ENCODE data around the gene FTH1.

FTH1 gene

DNA sequence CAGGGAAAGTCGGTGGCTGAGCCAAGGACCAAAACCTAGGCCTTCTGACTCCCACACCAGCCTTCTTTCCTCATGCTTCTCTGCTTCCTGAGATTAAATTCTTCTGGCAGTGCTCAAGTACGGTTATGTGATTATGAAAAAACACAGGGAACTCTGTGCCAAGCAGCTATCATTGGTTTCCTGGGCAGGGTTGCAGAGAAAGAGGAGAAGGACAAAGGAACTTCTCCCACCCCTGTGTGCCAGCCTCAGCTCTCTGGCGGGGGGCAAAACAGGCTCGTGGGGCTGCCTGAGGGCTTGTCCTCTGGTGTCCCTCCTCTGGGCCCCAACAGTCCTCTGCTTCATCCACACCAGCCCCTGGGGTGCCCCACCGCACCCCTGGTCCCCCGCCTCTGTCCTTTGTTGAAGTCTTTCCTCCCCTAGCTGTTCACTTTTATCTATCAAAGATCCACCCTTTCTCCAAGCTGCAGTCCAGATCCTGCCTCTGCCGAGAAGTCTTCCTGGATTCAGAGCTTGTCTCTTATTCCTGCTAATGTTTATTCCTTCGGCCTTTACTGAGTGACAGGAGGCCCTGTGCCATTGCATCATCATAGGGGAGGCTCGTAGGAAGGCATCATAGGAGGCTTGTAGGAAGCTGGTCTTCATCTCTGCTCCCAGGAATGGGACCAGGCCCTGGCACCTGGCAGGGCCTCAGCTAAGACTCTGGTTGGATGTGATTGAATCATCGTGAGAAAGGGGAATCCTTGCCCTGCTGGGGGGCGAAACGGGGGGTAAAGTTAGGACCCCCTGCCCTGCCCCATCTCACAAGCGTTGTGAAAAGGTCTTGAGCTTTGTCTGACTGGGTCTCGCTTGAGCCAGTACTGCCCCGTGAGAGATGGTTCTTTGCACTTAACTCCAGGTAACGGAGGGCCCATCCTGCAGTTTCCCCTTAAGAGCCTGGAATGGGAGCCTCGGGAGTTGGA lies 11.5 kb upstream of the FTH1 start:
- no peak for DNase-seq

DNA sequence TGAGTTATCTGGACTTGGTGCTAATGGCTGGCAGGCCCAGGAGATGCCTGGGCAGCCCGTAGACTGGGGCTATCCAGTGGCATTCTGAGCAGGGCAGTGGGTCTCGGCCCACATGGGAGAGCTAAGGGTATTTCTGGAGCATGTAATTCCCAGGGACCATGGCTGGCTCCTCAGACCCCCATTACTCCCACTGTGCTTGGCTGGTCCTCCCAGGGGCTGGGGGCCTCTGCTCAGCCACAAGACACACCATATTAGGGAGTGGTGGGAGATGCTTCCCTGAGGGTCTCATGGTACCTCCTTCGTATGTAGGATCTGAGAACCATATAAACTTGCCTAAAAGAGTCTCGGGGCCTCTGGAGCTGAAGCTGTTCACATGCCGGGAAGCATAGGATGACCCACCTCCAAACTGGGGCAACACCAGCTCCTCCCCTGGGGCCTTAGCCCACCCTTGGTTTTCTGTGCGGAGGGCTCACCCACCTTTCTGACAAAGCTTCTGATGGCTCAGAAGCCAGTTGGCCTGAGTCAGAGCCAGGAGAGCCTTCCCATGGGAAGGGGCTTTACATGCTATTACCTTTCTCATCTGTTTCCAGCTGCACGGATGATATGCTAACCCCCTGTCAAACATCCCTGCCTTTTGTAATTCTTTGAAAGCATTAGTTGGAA lies 9.5 kb upstream of the FTH1 start:
- DNase-seq: no peak

GRCh38 chr11:61976420-61976800 lies 9.0 kb upstream of the FTH1 start:
- no peak for DNase-seq

DNA sequence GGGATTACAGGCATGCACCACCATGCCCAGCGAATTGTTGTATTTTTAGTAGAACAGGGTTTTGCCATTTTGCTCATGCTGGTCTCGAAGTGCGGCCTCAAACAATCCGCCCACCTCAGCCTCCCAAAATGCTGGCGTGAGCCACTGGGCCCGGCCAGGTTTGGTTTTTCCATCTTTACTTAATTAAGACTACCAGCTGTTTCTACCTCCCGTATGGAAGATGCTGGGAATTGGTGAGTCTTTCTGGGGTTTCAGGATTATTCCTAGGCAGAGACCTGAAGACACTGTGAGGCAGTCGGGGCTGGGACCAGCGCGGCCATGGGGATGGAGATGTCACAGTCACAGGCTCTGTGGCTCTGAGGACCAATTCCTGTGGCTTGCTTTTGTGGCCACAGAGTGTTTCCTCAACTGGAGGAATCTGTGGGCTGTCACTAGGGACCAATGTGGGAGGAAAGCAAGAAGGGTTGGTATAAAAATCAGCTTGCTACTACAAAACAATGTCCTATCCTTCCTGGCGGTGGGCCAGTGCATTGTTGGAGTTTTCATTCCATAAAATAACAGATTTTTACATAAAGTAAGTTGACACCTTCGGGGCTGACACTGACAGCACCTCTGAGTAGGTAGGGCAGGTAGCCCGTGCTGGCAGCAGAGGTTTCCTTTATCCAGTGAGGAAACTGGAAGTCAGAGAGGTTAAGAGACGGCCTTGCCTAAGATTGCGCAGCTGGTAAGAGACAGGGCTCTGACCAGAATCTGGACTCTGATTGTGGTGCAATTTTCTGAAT lies 8.4 kb upstream of the FTH1 start:
- no peak for DNase-seq

DNA sequence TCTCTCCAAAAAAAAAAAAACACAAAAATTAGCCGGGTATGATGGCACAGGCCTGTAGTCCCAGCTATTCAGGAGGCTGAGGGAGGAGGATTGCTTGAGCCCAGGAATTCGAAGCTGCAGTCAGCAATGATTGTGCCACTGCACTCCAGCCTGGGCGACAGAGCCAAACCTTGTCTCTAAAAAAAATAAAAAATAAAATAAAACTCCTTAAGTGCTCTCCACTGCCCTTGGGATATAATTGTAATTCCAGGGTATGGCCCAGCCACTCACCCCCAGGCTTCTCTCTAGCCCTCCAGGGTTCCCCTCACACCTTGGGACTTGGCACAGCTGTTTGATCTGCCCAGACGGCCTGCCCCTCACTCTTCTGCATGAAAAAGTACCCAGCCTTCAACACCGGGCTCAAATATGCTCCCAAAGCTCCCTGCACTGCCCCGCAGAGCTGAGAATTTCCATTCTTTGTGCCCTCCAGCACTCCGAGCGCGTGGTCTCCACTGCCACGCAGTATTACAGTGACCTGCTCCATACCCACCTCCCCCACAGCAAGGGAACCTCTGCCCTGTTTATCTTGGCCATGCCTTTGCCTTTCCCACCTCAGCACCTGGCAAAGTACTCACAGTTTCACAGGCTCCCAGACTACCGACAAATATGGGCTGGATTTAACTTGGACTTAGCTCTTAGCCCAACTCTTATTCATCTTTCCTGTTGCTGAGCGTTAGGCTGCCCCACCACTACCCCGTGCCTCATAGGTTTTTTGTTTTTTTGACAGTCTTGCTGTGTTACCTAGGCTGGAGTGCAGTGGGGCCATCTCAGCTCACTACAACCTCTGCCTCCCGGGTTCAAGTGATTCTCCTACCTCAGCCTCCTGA lies 7.6 kb upstream of the FTH1 start:
- DNase-seq: no peak

GRCh38 chr11:61973476-61974162 lies 6.2 kb upstream of the FTH1 start:
- no peak for DNase-seq

GRCh38 chr11:61972672-61973475 lies 5.4 kb upstream of the FTH1 start:
- no peak for DNase-seq

DNA sequence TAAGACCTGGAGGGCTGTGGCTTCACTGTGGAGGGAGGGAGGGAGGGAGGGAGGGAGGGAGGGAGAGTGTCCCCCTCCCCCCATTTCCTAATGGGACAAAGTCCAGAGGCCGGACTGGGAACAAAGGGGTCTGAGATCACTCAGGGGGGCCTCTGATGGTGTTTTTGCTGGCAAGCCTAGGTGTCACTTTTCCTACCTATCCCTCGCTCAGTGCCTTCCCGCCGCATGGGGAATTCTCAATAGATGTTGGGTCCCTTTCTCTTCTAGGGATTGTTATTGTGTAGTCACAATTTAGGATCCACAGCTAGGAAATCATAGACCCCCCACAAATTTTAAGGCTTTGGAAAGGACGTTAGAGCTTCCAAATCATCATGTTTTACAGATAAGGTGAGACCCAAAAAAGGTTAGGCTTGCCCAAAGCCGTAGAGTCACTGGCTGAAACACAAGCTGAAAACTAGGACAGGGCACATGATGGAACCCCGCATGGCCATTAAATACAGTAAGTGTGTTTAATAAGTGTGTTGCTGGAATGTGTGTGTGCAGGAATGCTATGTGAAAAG lies 4.8 kb upstream of the FTH1 start:
- no peak for DNase-seq

GRCh38 chr11:61971248-61972111 lies 4.0 kb upstream of the FTH1 start:
- peak; percentile 99 for DNase-seq

- DNase-seq: peak; percentile 77
These were observed 2.6 kb upstream of the FTH1 start for GRCh38 chr11:61969838-61970662.

DNA sequence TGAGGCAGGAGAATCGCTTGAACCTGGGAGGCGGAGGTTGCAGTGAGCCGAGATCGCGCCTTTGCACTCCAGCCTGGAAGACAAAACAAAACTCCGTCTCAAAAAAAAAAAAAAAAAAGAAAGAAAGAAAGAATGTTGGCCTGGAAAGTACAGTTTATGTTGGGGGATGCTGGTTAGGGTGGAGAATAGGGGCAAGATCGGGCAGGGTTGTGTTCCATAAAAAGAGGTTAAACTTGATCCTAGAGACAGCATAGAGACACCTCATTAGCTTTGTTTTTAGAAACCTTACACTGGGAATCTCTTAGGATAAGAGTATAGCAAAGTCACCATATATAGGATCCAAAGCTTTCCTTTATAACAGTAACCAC lies 1.9 kb upstream of the FTH1 start:
- no peak for DNase-seq

GRCh38 chr11:61968758-61969390 lies 1.4 kb upstream of the FTH1 start:
- no peak for DNase-seq

- peak; percentile 74 for DNase-seq
These were observed 707 bp upstream of the FTH1 start for GRCh38 chr11:61967924-61968757.

GRCh38 chr11:61966734-61967115 lies 709 bp downstream of the FTH1 start:
- peak; percentile 92 for DNase-seq

DNA sequence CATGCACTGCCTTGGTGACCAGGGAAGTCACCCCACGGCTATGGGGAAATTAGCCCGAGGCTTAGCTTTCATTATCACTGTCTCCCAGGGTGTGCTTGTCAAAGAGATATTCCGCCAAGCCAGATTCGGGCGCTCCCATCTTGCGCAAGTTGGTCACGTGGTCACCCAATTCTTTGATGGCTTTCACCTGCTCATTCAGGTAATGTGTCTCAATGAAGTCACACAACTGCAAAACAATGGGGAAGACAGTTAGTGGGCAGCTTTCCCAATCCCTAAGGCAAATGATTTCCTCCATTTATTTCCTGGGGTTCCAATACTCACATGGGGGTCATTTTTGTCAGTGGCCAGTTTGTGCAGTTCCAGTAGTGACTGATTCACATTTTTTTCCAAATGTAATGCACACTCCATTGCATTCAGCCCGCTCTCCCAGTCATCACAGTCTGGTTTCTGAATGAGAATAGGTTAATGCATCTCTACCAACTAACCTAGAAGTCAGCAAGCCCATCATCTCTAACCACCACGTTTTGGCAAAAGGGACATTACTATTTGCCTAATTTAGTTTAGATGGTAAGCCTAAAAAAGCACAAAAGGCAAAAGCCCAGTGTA lies 2.7 kb downstream of the FTH1 start:
- peak; percentile 60 for DNase-seq

DNA sequence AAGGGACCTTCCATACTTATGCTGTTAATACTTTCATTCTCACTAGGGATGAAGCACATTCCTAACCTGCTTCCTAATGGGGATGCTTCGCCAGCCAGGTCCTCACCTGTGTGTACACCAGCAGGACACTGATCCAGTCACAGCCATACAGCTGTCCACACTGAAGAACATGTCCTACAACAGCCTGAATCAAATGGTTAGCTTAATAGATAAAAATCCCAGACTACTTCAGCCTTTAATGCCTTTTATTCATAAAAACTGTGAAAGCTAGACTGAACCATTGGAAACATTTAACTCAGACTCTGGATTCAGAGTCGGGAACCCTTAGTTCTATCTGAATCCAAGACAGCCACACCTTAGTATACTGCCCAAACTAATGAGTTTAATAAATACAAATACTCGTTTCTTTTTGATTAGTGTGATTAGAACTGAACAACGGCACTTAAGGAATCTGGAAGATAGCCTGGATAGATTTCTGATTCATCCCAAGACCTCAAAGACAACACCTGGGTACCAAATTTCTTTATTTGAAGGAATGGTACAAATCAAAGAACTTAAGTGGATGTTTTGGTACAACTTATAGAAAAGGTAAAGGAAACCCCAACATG lies 3.3 kb downstream of the FTH1 start:
- DNase-seq: peak; percentile 43
